Measurements from ENCODE around the gene KIF5A.

The KIF5A gene

GRCh38 chr12:57632958-57633840 is 83.4 kb downstream of the KIF5A start, which contains the start of gene B4GALNT1:
B4GALNT1 (minus strand) TSS chr12:57633201; CDS start chr12:57632132, 1,069 bp downstream.
- Mint-ChIP-seq H3K9me3 (no peaks in the 10 kb centered on the region), H3K27ac (no peak within 1 kb of the TSS), H3K4me3 (peak within 1 kb of the TSS; percentile 75), H3K4me1 (ENCODE audit: low read depth) (peaks cover 8% of the 10 kb centered on the region), H3K27me3 (peaks cover 59% of the 10 kb centered on the region), H3K36me3 (ENCODE audit: low read depth) (no peaks in the 10 kb centered on the region)
- peak; percentile 83 for DNase-seq

Data from activated T-cell treated with anti-CD3 and anti-CD28 coated beads, Interleukin-2, amount 50 U/mL, for 24 hours (primary cell).